ENCODE measurements around the gene NOB1.
A peak's percentile ranks its signal among the peaks of the same experiment; 100 is the strongest.

Gene NOB1

DNA sequence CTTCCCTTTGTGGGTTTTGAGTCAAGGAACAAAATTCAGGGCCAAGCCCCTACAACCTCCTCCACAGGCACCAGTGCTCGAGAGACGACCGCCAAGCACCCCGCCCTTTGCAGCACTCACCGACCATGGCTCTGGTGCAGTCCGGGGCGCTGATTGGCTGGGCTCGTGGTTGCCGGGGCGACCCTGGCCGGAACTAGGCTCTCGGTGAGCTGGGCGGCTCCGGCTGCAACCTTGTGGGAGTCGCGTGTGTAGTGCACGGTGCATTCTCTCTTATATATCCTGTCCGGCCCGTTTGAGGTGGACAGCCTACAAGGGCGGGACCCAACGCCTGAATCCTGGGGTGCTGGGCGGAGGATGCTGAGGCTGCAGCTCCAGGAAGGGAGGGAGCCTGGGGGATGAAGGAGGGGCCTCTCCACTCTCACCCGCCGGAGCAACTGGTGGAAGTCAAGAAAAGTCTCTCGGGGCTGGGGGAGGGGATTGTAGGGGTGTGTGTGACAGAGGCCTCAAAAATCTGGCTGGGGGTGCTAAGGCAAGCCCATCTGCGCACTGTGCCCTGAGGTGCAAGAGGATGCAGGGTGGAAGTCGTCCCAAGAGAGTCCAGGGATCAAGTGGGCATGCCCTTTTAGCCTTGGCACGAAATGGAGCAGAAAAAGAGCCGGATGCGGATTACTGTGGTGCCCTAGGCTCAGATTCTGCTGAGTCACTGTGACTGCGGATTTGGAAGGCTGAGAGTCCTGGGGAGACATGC lies 28.2 kb downstream of the NOB1 start, which contains the start of gene NQO1:
TSS of gene NQO1 (minus strand) at position 248 of the 748 bp plus-strand sequence. CDS start at position 127, 121 bp downstream.
- H3K9ac ChIP-seq (ENCODE audit: low read length), result peak within 1 kb of the TSS; percentile 78
- no peak for TF ChIP-seq EZH2 (IDR thresholded peaks at IDR 0.05; ENCODE audit: borderline replicate concordance, low read length)
- TF ChIP-seq CTCF (IDR thresholded peaks at IDR 0.05; ENCODE audit: low read length), result no peak
- H3K36me3 ChIP-seq (ENCODE audit: insufficient read depth, low read length), result no peaks in the 10 kb centered on the region
- H2AFZ ChIP-seq (ENCODE audit: low read length), result peak within 1 kb of the TSS; percentile 25; the same call in 1 of the 2 replicates
- H3F3A ChIP-seq (ENCODE audit: insufficient read depth, low read length), result no peaks in the 10 kb centered on the region
- H3K9me3 ChIP-seq (ENCODE audit: low read length), result no peaks in the 10 kb centered on the region
- H3K4me3 ChIP-seq (ENCODE audit: low read depth, low read length, poor library complexity, severe bottlenecking), result peak within 1 kb of the TSS; percentile 65
- no peaks in the 10 kb centered on the region for H3K79me2 ChIP-seq (ENCODE audit: insufficient read depth, low read length)
- H3K9me2 ChIP-seq (ENCODE audit: low read depth, low read length), result no peaks in the 10 kb centered on the region
- H3K27me3 ChIP-seq (ENCODE audit: insufficient read depth, low read length), result no peaks in the 10 kb centered on the region
- H3K4me1 ChIP-seq (ENCODE audit: insufficient read depth, low read length, severe bottlenecking), result peaks cover 26% of the 10 kb centered on the region
- H4K20me1 ChIP-seq (ENCODE audit: insufficient read depth, low read length), result no peaks in the 10 kb centered on the region
- peak within 1 kb of the TSS; percentile 74 for H3K27ac ChIP-seq (ENCODE audit: low read depth, low read length, poor library complexity, severe bottlenecking)
- H3K4me2 ChIP-seq (ENCODE audit: low read length), result peak within 1 kb of the TSS; percentile 80

DNA sequence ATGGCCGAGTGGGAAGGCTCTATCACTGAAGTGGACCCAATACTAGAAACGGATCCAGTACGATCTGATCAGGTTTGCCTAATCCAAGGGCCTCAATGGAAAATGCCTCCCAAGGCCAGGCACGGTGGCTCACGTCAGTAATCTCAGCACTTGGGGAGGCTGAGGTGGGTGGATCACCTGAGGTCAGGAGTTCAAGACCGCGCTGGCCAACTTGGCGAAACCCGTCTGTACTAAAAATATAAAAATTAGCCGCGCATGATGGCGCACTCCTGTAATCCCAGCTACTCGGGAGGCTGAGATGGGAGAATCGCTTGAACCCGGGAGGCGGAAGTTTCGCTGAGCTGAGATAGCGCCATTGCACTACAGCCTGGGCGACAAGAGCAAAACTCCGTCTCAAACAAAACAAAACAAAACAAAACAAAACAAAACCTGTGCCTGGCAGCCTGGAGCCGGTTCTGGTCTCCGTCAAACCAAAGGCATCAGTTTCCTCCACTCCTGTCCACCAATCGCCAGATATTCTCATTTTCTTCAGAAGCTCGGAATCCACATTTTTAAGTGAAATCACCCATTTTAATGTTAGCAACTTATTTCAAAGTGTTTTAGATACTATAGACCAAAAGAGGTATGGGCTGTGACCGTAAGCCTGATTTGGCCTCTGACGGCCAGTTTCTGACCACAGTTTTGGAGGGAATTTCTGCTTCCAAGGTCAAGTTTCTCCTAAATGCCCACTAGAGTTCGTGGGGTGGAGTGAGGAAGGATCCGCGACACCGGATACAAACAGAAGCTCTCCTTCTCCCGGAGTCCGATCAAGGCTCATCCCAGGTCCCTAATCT lies 29.0 kb downstream of the NOB1 start:
- peak overlapping the region; percentile 65 for H3K4me3 ChIP-seq (ENCODE audit: low read depth, low read length, poor library complexity, severe bottlenecking)
- no peaks in the 10 kb centered on the region for H3F3A ChIP-seq (ENCODE audit: insufficient read depth, low read length)
- peaks cover 26% of the 10 kb centered on the region for H3K4me1 ChIP-seq (ENCODE audit: insufficient read depth, low read length, severe bottlenecking)
- no peaks in the 10 kb centered on the region for H3K27me3 ChIP-seq (ENCODE audit: insufficient read depth, low read length)
- H2AFZ ChIP-seq (ENCODE audit: low read length), result peak overlapping the region; percentile 25; the same call in 1 of the 2 replicates
- no peaks in the 10 kb centered on the region for H3K9me2 ChIP-seq (ENCODE audit: low read depth, low read length)
- no peaks in the 10 kb centered on the region for H3K9me3 ChIP-seq (ENCODE audit: low read length)
- H3K27ac ChIP-seq (ENCODE audit: low read depth, low read length, poor library complexity, severe bottlenecking), result peak overlapping the region; percentile 74
- no peaks in the 10 kb centered on the region for H3K79me2 ChIP-seq (ENCODE audit: insufficient read depth, low read length)
- peak overlapping the region; percentile 80 for H3K4me2 ChIP-seq (ENCODE audit: low read length)
- no peak for TF ChIP-seq EZH2 (IDR thresholded peaks at IDR 0.05; ENCODE audit: borderline replicate concordance, low read length)
- TF ChIP-seq CTCF (IDR thresholded peaks at IDR 0.05; ENCODE audit: low read length), result no peak
- H3K36me3 ChIP-seq (ENCODE audit: insufficient read depth, low read length), result no peaks in the 10 kb centered on the region
- H4K20me1 ChIP-seq (ENCODE audit: insufficient read depth, low read length), result no peaks in the 10 kb centered on the region
- peak overlapping the region; percentile 78 for H3K9ac ChIP-seq (ENCODE audit: low read length)

- Histone ChIP-seq H3K4me1 (ENCODE audit: insufficient read depth, low read length, severe bottlenecking) (peaks cover 26% of the 10 kb centered on the region), H3K27me3 (ENCODE audit: insufficient read depth, low read length) (no peaks in the 10 kb centered on the region), H4K20me1 (ENCODE audit: insufficient read depth, low read length) (no peaks in the 10 kb centered on the region), H3K9me3 (ENCODE audit: low read length) (no peaks in the 10 kb centered on the region), H2AFZ (ENCODE audit: low read length) (no peak overlapping the region), H3K27ac (ENCODE audit: low read depth, low read length, poor library complexity, severe bottlenecking) (peak overlapping the region; percentile 47), H3K9me2 (ENCODE audit: low read depth, low read length) (no peaks in the 10 kb centered on the region), H3K4me3 (ENCODE audit: low read depth, low read length, poor library complexity, severe bottlenecking) (peak overlapping the region; percentile 65), H3K79me2 (ENCODE audit: insufficient read depth, low read length) (no peaks in the 10 kb centered on the region), H3K36me3 (ENCODE audit: insufficient read depth, low read length) (no peaks in the 10 kb centered on the region), H3K9ac (ENCODE audit: low read length) (0 out of 2 replicates have a peak overlapping the region, but pooled peaks have one; percentile 8), H3F3A (ENCODE audit: insufficient read depth, low read length) (no peaks in the 10 kb centered on the region), H3K4me2 (ENCODE audit: low read length) (peak overlapping the region; percentile 39; the same call in 1 of the 2 replicates)
- no peak for TF ChIP-seq EZH2 (IDR thresholded peaks at IDR 0.05; ENCODE audit: borderline replicate concordance, low read length)
- TF ChIP-seq CTCF (IDR thresholded peaks at IDR 0.05; ENCODE audit: low read length), result no peak
Observed at GRCh38 chr16:69724981-69725479, 29.7 kb downstream of the NOB1 start.

Measured in OCI-LY1 (cell line).